ENCODE measurements around the gene TNFRSF11A.

Gene TNFRSF11A

DNA sequence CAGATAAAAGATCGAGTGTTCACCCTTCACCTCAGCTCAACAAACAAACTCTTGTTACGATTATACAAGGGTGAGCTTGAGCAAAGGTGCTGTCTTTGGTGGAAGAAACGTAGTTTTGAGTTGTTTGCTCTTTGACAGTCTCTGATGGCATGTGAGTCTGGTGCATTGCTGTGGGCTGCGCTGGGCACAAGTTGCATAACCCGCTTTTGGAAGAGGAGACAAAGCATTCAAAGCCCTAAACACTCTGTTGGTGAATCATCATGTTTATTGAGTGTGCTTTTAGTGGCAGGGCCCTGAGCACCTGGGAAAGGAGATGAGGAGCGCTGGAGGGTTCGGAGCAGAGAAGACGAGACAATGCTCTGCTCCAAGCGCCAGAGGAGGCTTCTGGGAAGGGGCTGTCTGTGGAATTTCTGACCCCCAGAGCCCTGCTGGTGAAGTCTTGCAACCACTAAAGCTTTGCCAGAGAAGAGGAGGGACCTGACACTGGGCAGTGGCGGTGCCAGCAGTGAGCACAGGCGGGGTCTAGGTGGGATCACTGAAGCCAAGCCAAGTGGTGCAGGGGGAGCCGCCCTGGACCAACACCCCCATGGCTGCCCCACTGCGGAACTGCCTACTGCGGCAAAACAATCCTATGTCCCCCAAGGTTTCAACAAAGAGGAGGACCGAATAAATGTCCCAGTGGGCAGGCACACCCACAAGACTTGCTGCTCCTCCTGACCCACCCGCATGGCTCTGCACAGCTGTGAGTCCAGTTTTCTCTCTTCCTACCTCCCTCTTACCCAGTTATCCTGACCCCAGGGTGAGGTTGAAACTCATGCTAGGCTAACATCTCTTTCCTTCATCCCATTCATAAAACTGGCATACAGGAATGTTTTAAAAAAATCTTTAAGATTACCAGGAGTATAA, 64.0 kb downstream of the TNFRSF11A start:
- Mint-ChIP-seq H3K27me3 (peaks cover 11% of the 10 kb centered on the region), H3K4me1 (ENCODE audit: low read depth) (peaks cover 16% of the 10 kb centered on the region), H3K9me3 (peaks cover 3% of the 10 kb centered on the region), H3K36me3 (ENCODE audit: low read depth) (peaks cover 8% of the 10 kb centered on the region), H3K4me3 (no peak overlapping the region), H3K27ac (no peak overlapping the region)
- intact Hi-C loops (cut with micrococcal nuclease) = no loop called here

DNA sequence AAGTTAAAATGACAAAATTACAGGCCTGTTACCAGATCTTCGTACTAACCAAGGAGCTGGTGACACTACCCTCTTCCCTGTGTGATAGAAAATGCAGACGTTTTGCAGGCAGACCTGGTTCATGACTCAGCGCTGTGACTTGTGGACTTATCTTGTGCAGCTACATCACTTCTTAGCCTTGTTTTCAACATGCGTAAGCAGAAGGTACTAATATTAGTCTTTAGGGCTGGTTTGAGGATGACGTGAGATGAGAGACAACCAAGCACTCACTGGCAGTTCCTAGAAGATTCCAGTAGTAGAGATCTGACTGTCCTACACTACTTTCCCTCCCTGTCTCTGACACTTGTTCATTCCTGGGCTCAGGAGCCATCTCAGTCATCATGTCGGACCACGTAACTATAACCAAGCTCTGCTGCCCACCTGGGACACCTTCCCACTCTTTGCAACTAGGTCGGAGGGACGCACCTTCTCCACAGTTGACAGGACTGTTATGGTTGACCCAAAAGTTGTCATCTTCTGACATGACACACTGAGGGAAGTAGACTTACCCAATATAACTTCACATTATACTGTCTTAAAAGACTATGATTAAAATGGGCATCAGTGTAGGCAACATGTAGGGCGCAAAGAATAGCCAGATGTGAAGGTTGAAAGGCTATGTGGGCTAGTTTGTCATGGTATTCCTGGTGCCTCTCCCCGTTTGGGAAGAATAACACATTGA, 64.8 kb downstream of the TNFRSF11A start:
- Mint-ChIP-seq H3K36me3 (ENCODE audit: low read depth) (peaks cover 8% of the 10 kb centered on the region), H3K9me3 (no peaks in the 10 kb centered on the region), H3K4me3 (no peak overlapping the region), H3K27me3 (peaks cover 12% of the 10 kb centered on the region), H3K27ac (no peak overlapping the region), H3K4me1 (ENCODE audit: low read depth) (peaks cover 11% of the 10 kb centered on the region)
- intact Hi-C loops (cut with micrococcal nuclease) = no loop called here

DNA sequence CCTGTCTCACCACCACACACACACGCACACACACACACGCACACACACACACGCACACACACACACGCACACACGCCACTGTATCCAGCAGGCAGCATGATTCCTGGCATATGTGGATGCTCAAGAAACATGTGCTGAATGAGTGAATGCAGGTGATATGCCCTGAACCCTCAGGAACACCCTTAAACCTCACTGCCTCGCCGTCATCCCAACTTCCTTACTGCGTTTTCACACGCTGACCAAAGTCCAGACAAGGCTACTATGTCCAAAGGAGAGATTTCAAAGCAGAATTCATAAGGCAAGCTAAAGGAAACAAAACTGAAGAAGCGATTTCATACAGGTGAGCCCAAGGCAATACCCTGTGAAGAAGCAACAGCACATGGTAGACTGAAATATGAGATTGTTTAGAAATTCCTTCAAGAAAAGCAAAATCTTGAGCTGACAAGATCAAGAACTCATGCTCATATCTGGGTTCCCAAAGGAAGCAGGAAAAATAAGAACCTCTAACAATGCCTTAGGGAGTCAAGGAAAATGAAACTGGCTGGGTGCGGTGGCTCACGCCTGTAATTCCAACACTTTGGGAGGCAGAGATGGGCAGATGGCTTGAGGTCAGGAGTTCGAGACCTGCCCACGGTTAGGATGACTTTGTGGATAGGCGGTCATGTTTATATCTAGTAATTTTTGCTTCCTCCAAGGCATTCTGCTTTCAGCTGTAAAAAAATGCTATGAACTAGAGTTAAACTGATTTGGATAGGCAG, 69.1 kb downstream of the TNFRSF11A start:
- Mint-ChIP-seq H3K4me3 (no peak overlapping the region), H3K27me3 (peaks cover 14% of the 10 kb centered on the region), H3K4me1 (ENCODE audit: low read depth) (peaks cover 17% of the 10 kb centered on the region), H3K36me3 (ENCODE audit: low read depth) (no peaks in the 10 kb centered on the region), H3K9me3 (no peaks in the 10 kb centered on the region), H3K27ac (no peak overlapping the region)
- intact Hi-C loops (cut with micrococcal nuclease) = no loop called here

- Mint-ChIP-seq H3K27ac (no peak overlapping the region), H3K36me3 (ENCODE audit: low read depth) (no peaks in the 10 kb centered on the region), H3K9me3 (no peaks in the 10 kb centered on the region), H3K4me3 (no peak overlapping the region), H3K27me3 (peaks cover 24% of the 10 kb centered on the region), H3K4me1 (ENCODE audit: low read depth) (peaks cover 21% of the 10 kb centered on the region)
- intact Hi-C loops (cut with micrococcal nuclease) = no loop called here
These were observed 71.3 kb downstream of the TNFRSF11A start for GRCh38 chr18:62396381-62396780.

GRCh38 chr18:62396967-62397366, 71.9 kb downstream of the TNFRSF11A start:
- no peak overlapping the region for H3K4me3 Mint-ChIP-seq
- H3K9me3 Mint-ChIP-seq = no peaks in the 10 kb centered on the region
- H3K27me3 Mint-ChIP-seq = peaks cover 28% of the 10 kb centered on the region
- intact Hi-C loops (cut with micrococcal nuclease) = no loop called here
- H3K27ac Mint-ChIP-seq = no peak overlapping the region
- H3K36me3 Mint-ChIP-seq (ENCODE audit: low read depth) = no peaks in the 10 kb centered on the region
- peaks cover 21% of the 10 kb centered on the region for H3K4me1 Mint-ChIP-seq (ENCODE audit: low read depth)

DNA sequence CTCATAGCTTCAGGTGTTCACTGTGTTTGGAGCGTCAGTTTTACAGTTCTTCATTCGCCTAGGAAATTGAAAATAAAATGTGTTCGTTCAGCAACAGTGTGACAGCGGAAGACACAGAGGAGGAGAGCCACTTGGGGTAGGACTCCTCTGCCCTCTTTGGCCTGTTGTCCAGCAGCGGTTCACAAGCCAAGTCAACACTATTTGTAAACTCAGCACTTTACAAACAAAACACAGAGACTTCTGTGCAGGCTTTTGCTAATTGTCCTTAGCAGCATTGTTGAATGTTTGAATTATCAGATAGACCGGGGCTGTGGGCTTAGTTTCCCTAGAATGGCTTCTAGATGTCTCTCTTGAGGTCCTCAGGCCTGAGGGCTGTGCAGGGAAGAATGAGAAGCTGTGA, 73.2 kb downstream of the TNFRSF11A start:
- peaks cover 32% of the 10 kb centered on the region for H3K27me3 Mint-ChIP-seq
- no peak overlapping the region for H3K27ac Mint-ChIP-seq
- peaks cover 21% of the 10 kb centered on the region for H3K4me1 Mint-ChIP-seq (ENCODE audit: low read depth)
- H3K4me3 Mint-ChIP-seq = no peak overlapping the region
- H3K9me3 Mint-ChIP-seq = no peaks in the 10 kb centered on the region
- H3K36me3 Mint-ChIP-seq (ENCODE audit: low read depth) = no peaks in the 10 kb centered on the region
- intact Hi-C loops (cut with micrococcal nuclease) = no loop called here

DNA sequence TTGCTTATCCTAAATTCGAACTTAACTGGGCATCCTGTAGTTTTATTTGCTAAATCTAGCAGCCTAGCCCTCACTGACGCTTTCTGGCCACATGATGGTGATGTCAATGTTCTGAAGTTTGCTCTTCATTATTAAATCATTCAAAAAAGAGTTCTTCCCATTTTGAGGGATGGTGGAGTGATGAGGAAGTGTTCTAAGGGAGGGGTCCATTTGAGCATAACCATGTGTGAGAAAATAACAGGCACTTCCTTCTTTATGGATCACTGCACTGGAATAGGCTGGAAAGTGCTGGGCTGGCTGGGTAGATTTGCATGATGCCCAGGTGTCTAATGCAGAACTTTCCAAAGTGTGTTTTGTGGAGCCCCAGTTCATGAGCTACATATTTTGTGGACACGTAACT, 74.2 kb downstream of the TNFRSF11A start:
- no peak overlapping the region for H3K4me3 Mint-ChIP-seq
- peaks cover 29% of the 10 kb centered on the region for H3K27me3 Mint-ChIP-seq
- intact Hi-C loops (cut with micrococcal nuclease) = no loop called here
- no peaks in the 10 kb centered on the region for H3K9me3 Mint-ChIP-seq
- peak overlapping the region; percentile 49 for H3K27ac Mint-ChIP-seq
- no peaks in the 10 kb centered on the region for H3K36me3 Mint-ChIP-seq (ENCODE audit: low read depth)
- H3K4me1 Mint-ChIP-seq (ENCODE audit: low read depth) = peaks cover 21% of the 10 kb centered on the region

- Mint-ChIP-seq H3K4me1 (ENCODE audit: low read depth) (peaks cover 21% of the 10 kb centered on the region), H3K36me3 (ENCODE audit: low read depth) (no peaks in the 10 kb centered on the region), H3K27ac (no peak overlapping the region), H3K27me3 (peaks cover 28% of the 10 kb centered on the region), H3K4me3 (no peak overlapping the region), H3K9me3 (no peaks in the 10 kb centered on the region)
- intact Hi-C loops (cut with micrococcal nuclease) = no loop called here
These were observed 74.7 kb downstream of the TNFRSF11A start for GRCh38 chr18:62399781-62400308.

DNA sequence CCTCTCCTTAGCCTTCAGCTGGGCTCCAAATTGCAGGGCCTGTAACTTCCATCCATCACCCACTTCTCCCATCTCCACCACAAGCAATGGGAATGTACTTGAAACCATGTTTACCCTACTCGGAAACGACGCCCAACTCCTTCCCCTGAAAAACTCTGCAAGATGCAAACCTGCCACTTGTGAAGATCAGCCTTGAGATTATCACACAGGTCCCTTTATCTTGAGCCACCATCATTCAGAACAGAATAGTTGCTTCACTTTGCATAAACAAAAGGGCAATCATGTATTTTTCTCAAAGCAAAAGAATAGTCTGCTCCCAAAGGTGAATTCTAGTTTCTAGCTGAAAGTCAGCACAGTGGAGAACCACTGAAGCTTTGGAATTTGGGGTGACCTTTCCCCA, 75.8 kb downstream of the TNFRSF11A start:
- intact Hi-C loops (cut with micrococcal nuclease) = no loop called here
- peaks cover 28% of the 10 kb centered on the region for H3K27me3 Mint-ChIP-seq
- H3K4me3 Mint-ChIP-seq = no peak overlapping the region
- no peaks in the 10 kb centered on the region for H3K9me3 Mint-ChIP-seq
- H3K27ac Mint-ChIP-seq = no peak overlapping the region
- H3K36me3 Mint-ChIP-seq (ENCODE audit: low read depth) = no peaks in the 10 kb centered on the region
- H3K4me1 Mint-ChIP-seq (ENCODE audit: low read depth) = peaks cover 21% of the 10 kb centered on the region

DNA sequence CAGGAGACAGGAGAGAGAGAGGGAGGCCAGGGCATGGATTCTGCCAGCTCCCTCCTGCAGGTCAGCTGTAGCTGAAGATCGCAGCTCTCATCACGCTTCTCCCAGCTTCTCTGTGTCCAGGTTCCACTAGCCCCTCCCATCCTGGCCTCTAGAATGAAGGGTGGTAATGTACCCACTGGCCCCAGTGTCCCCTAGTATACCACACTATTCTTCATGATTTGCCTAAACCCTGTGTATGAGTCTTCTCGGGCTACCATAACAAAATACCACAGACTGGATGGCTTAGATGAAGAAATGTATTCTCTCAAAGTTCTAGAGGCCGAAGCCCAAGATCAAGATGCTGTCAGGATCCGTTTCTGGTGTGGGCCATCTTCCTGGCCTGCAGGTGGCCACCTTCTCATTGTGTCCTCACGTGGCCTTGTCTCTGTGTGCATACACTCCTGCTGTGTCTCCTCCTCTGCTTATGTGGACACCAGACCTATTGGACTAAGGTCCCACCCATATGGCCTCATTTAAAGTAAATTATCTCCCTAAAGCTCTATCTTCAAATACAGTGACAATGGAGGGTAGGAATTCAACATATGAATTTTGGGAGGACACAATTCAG, 77.3 kb downstream of the TNFRSF11A start:
- Mint-ChIP-seq H3K4me3 (no peak overlapping the region), H3K27ac (no peak overlapping the region), H3K9me3 (no peaks in the 10 kb centered on the region), H3K36me3 (ENCODE audit: low read depth) (no peaks in the 10 kb centered on the region), H3K4me1 (ENCODE audit: low read depth) (peaks cover 21% of the 10 kb centered on the region), H3K27me3 (peaks cover 28% of the 10 kb centered on the region)
- intact Hi-C loops (cut with micrococcal nuclease) = no loop called here

- Mint-ChIP-seq H3K36me3 (ENCODE audit: low read depth) (no peaks in the 10 kb centered on the region), H3K9me3 (no peaks in the 10 kb centered on the region), H3K4me1 (ENCODE audit: low read depth) (peaks cover 21% of the 10 kb centered on the region), H3K27me3 (peaks cover 30% of the 10 kb centered on the region), H3K4me3 (no peak overlapping the region), H3K27ac (no peak overlapping the region)
- intact Hi-C loops (cut with micrococcal nuclease) = no loop called here
These were observed 78.0 kb downstream of the TNFRSF11A start for GRCh38 chr18:62403120-62403519.

GRCh38 chr18:62404881-62405280, 79.8 kb downstream of the TNFRSF11A start:
- intact Hi-C loops (cut with micrococcal nuclease) = no loop called here
- H3K27me3 Mint-ChIP-seq = peaks cover 29% of the 10 kb centered on the region
- peaks cover 9% of the 10 kb centered on the region for H3K4me1 Mint-ChIP-seq (ENCODE audit: low read depth)
- no peaks in the 10 kb centered on the region for H3K9me3 Mint-ChIP-seq
- no peak overlapping the region for H3K27ac Mint-ChIP-seq
- no peak overlapping the region for H3K4me3 Mint-ChIP-seq
- H3K36me3 Mint-ChIP-seq (ENCODE audit: low read depth) = no peaks in the 10 kb centered on the region

GRCh38 chr18:62407660-62408059, 82.5 kb downstream of the TNFRSF11A start:
- H3K27me3 Mint-ChIP-seq = peaks cover 13% of the 10 kb centered on the region
- H3K36me3 Mint-ChIP-seq (ENCODE audit: low read depth) = no peaks in the 10 kb centered on the region
- no peak overlapping the region for H3K27ac Mint-ChIP-seq
- H3K4me1 Mint-ChIP-seq (ENCODE audit: low read depth) = no peaks in the 10 kb centered on the region
- H3K4me3 Mint-ChIP-seq = no peak overlapping the region
- intact Hi-C loops (cut with micrococcal nuclease) = no loop called here
- H3K9me3 Mint-ChIP-seq = peaks cover 17% of the 10 kb centered on the region
